GM12873 (cell line): Measurements from ENCODE around the gene PLPP3.

Experiments
- CTCF ChIP-seq: IDR thresholded peaks from 2 replicates; pipeline ENCODE4 v1.5.1; 2012; ENCODE audit warnings: low read depth, mild to moderate bottlenecking, moderate library complexity, low read length, control low read depth; ENCODE audit not compliant: insufficient read depth; ENCODE audit errors: missing control alignments

The PLPP3 gene

DNA sequence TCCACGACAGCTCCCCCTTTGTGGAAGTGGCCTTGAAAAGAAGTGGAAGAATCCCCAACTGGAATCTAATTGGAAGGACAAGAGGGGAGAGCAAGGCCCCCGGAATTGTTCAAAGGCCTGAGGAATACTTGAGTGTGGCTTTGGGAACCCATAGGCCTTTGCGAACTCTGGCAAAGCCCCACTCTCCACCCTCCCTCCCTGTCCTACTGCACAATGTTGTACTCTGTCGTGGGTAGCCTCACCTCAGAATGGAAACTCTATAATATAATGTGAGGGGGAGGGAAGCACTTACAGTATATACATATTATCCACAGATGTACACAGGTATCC is 28.5 kb downstream of the PLPP3 start:
- no peak for TF ChIP-seq CTCF

DNA sequence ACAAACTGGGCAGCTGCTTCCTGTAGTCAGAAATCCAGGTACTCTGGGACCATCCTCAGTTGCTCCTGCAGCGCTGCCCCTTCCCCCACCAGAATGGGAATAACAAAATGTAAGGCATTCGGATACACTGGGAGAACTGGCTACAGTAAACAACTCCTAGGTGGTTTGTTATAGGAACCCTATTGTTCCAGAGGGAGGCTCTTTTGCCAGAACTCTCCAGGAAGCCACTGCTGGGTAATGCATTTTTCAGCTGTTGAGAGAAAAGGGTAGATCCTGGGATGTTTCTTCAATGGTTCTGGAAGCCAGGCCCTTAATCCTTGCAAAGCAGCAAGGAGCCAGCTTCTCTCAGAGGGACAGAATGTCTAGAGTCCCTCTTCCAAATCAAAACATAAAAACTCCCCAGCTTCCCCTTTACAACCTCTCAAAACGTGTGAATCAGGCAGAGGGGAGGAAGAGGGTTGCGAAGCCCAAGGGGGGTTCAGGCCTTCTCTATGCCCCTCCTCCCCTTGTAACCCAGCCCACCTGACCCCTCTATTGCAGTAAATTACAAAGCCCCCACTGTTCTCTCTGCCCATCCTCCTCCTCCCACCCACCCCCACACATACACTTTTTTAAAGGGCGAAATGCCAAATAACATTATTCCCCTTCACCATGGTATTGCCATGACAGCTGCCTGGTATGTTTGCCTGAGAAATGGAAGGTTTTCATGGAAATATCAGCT is 29.1 kb downstream of the PLPP3 start:
- no peak for TF ChIP-seq CTCF

GRCh38 chr1:56548571-56548970 is 30.8 kb downstream of the PLPP3 start:
- TF ChIP-seq CTCF = no peak

DNA sequence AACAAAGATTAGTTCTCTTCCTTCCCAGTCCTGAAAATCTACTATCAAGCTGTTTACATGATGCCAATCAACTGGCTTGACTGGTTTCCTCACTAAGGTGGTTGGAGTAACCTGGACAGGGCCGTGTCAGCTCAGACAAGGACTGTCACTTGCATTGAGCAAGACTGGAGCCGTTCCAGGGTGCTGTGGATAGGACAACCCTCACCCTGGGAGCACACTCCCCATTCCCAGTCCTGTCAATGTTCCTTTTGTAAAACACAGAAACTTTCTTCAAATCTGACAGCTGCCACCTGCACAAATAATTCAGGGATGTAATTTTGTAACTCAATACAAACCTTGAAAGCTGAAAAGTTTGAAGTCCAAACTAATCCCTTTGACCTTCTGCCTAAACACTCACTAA is 31.4 kb downstream of the PLPP3 start:
- no peak for TF ChIP-seq CTCF

DNA sequence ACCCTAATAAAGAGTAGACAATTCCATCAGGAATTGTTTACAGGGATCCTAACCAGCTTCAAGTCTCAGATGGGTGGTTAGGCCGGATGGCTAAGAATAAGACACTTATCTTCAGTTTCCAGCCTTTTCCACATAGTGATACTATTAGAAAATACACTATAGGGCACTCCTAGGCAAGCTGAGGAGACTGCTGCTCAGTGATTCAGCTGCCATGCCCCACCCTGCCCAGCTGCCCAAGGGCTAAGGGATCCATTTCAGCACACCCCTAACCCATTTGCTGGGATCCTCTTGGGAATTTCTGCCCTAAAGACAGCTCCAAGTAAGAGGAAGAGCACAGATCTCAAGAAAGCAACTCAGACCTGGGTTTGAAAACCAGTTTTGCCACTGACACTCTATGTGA is 31.9 kb downstream of the PLPP3 start:
- no peak for TF ChIP-seq CTCF

DNA sequence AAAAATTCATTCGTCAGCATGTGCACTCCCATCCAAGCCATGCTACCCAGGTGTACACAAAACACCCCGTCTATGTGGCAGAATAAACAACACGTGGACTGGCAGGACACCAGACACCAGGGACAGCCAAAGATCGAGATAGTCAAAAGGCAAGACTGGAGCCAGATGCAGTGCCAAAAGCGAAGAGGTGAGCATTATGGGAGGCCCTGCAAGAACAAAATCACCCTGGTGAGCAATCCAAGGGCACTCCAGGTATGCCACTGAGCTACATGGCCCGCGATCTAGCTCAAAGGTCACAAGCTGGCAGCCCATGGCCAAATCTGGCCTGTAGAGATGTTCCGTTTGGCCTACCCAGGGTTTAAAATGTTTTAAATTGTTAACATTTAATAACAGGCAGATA is 33.7 kb downstream of the PLPP3 start:
- TF ChIP-seq CTCF = no peak

DNA sequence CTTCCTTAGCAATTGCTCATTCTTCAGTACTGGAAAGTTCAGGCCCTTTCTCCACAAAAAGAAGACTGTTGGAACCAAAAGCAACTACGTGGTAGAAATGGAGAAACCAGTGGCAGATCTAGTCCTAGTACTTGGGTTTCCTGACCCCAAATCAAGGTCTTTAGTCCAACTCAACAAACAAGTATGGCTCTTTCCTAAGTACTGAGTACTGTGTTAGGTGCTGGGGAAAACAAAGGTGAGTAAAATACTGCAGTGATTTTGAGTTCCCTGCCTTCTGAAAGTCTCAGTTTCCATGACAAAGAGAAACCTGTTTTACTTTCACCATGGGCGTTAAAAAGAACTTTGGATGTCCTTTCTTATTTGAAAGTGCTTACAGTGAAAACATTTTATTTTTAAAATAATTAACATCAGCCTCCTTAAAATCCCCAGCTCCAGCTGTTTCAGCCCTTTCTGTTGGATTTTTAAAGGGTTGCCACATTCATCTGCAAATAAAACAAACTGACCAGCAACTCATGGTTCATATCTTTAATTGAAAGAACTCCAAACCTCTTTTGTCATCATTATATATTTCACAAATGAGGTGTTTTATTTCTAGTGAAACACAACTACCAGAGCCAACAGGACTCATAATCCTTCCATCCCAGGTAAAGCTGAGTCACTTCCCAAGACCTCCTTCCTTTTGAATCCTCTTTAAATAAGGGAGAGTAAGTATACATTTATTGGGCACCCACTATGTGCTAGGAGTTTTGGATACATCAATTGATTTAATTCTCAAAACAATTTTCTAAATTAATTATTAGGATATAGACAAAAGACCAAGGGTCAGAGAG is 35.4 kb downstream of the PLPP3 start:
- no peak for TF ChIP-seq CTCF
